GM19351 (cell line): ENCODE data around the gene FMO4.
"Not testable (repeated sequence)": the region's sequence is repeated elsewhere in the genome, so short reads cannot be mapped to it uniquely, and the experiment has no call there.

Source experiments
- ATAC-seq: cut with Tn5 transposase; IDR thresholded peaks from one replicate; pipeline ENCODE4 v1.9.1; 2021; ENCODE audit warnings: mild to moderate bottlenecking, moderate library complexity; ENCODE audit not compliant: unreplicated experiment

The FMO4 gene

DNA sequence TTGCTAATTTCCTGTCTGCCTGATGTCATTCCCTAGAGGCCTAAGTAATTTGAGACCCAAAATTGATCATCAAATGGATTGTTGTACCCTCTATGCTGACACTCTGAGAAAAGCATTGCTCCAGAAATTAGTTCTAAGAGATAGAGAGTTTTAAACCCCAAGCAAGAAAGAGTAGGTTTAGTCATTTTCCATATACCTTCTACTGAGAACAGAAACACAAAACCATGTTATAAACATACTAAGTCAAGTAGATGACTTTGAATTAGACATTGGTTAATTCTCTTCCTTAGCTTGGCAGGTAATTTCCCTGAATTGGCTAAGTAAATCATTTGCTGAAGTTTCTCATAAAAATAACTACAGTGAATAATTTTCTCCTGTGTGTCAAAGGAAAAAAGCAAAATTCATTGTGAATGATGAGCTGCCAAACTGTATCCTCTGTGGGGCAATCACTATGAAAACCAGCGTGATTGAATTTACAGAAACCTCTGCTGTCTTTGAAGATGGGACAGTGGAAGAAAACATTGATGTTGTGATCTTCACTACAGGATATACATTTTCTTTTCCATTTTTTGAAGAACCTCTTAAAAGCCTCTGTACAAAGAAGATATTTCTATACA, 20.1 kb downstream of the FMO4 start:
- ATAC-seq, result no peak

DNA sequence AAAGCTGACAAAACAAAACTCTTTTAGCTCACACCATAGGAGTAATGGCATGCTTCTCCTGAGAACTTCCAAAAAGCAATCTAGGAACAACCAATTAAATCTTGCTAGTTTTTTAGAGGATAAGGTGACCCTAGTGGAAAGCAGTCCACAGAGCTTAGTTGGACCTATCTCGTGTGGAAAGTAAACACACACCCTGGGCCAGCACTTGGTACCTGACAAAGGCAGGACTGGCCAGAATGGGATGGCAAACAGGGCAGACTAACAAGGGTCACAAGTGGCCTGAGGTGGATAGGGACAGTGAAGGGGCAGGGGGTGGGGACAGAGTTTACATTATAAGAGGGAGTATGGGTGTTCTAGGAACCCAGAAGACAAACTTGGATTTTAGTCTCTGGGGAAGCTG, 22.0 kb downstream of the FMO4 start:
- ATAC-seq, result no peak

DNA sequence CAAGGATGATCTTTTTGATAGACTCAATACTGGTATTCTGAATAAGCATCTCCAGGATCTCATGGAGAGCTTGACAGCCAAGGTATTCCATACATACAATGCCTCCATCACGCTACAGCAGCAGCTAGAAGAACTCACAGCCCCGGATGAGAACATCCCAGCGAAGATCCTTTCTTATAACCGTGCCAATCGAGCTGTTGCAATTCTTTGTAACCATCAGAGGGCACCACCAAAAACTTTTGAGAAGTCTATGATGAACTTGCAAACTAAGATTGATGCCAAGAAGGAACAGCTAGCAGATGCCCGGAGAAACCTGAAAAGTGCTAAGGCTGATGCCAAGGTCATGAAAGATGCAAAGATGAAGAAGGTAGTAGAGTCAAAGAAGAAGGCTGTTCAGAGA, 25.4 kb downstream of the FMO4 start:
- ATAC-seq, result not testable (repeated sequence)

DNA sequence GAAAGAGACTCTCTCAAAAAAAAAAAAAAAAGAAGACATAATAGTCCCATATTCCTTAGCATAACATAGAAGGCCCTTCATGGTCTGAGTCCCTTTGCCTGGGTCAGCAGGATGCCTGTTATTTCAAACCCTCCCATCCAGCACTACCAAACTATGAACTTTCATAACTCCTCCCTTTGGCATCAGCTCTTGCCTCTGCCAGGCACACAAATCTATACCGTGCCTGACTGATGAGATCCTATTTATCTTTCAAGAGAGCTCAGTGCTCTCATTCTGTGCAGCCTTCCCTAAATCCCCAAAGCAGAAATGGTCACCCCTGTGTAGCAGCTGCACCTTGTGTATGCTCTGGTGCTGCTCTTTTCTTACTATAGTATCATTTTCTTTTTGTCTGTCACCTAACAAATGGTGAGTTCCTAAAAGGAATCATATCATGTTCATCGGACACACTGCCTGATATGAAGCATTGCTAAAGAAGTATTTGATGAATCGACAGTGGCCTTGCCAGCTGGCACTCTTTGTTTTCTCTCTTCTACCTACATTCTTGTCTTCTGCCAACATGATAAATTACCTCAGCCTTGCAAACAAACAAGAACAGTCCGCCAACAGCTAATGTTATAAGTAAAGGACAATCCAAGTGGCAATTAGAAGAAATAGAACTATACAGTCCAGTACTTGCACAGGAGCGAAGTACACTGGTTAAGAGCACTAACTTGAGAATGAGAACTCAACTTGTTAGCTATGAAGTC, 29.9 kb downstream of the FMO4 start:
- ATAC-seq, result no peak

DNA sequence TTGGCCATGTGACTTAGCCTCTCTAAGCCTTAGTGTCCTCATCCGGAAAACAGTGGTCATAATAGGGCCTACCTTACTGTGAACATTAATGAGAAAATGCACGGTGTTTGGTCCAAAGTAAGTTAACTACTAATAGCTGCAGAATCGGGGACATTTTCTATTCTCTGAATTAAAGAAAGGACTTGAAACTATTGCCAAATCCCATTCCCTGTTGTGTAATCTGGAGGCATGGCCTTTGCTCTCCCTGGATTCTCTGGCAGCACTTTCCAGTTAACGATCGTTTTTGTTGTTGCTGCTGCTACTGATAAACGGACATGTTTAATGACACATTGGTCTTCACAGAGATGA, 30.5 kb downstream of the FMO4 start:
- ATAC-seq, result no peak

DNA sequence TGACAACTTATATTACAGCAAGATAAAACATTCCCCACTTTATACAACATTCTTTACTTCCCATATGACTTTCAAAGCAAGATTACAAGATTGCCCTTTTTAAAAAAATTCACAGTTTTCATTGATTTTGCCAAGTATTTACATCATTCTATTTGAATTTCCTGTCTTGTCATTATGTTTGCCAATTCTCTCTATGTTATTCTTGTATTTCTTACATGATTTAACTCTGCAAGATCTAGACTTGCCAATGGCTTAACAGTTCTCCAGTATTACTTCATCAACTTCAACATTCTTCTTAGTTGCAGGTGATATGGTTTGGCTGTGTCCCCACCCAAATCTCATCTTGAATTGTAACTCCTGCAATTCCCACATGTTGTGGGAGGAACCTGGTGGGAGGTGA, 31.6 kb downstream of the FMO4 start:
- no peak for ATAC-seq

DNA sequence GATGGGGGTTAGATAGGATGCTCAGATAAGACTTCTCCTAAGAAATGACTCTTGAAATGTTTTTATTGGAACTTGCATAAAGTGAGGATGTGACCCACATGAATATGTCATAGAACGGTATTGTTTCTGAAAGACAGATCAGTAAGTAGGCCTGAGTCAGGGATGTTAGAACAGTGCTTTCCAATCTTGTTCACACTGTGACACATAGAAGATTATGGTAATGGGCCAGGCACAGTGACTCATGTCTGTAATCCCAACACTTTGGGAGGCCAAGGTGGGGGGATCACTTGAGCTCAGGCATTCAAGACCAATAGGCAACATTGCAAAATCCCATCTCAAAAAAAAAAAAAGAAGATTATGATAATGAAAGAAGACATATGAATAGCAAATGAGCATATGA, 32.9 kb downstream of the FMO4 start:
- ATAC-seq, result no peak

DNA sequence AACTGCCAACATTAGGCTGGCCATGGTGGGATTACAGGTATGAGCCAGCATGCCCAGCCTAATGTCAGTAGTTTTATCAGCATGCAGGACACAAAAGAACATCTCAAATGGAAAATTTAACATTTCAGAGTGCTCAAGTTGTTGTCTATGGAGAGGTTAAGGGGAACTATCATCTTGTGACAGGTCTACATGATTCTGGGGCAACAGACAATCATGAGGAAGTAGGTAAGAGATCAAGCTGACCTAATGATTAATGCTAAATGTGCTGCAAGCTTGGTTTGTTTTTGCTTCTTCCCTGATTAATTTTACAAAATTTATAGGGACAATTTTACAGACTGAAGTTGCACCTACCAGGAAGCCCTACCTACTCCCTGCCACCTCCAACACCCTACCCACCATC, 36.6 kb downstream of the FMO4 start:
- no peak for ATAC-seq

DNA sequence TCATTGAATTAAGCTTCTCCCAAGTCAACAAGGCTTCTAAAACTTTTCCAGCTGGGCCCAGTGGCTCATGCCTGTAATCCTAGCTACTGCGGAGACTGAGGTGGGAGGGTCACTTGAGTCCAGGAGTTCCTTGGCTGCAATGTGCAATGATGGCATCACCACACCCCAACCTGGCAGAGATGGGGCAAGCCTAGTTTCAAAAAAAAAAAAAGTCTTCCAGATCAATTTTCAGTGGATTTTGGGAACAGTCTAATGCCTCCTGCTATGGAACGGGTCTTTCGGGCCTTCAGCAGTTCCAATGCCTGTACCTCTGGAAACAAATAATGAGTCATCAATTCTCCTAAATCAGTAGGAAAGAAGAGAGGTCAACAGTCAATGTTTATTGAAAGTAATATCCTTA, 38.0 kb downstream of the FMO4 start:
- no peak for ATAC-seq

DNA sequence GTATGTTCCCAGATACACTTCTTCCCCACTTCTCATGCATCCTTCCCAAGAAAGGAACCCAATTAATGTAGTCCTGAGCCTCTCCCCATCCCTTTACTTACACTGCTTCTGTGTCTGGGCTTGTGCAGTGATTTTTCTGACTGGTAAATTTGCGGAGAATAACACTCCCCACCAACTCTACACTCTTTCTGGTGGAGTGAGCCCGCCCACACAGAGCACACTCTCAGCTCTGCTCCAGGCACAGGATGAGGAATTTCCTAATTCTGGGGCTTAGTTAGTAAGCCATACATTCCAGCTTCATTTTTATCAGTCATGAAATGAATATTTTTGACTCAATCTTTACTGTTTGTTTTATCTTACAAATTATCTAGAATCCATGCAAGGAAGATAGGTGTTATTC, 38.6 kb downstream of the FMO4 start:
- no peak for ATAC-seq

DNA sequence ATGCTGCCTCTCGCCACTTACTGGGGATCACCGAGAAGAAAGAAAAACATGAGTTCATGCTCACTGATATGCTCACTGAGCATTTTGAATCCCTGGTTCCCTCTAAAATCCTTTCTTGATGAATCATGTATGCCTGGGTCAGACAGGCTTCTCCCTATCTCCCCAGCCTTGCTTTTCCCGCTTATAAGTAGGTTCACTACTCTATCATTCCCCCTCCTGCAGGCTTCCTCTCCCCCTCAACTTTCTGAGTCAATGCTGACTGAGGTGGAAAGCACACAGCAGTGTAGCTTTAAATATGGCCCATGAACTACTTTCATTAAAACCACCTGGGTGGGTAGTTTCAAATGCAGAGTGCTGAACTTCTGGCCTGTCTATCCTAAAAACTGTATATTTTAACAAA, 41.7 kb downstream of the FMO4 start:
- no peak for ATAC-seq

DNA sequence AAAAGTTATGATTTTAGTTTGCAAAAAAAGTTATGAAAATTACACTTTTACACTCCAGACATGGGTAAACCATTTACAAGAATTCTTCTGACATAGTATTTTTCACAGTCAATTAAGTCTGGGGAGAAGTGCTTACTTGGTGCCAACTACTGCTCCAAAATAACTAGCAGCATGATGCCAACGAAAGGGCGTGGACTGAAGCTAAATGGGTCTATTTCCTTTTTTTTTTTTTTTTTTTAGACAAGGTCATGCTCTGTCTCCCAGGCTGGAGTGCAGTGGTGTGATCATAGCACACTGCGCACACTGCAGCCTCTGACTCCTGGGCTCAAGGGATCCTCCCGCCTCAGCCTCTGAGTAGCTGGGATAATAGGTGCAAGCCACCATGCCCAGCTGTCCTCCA, 43.2 kb downstream of the FMO4 start:
- no peak for ATAC-seq

DNA sequence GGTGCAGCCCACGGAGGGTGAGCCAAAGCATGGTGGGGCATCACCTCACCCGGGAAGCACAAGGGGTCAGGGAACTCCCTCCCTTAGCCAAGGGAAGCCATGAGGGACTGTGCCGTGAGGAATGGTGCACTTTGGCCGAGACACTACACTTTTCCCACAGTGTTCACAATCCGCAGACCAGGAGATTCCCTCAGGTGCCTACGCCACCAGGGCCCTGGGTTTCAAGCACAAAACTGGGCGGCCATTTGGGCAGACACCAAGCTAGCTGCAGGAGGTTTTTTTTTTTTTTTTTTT, 45.3 kb downstream of the FMO4 start:
- ATAC-seq, result not testable (repeated sequence)

DNA sequence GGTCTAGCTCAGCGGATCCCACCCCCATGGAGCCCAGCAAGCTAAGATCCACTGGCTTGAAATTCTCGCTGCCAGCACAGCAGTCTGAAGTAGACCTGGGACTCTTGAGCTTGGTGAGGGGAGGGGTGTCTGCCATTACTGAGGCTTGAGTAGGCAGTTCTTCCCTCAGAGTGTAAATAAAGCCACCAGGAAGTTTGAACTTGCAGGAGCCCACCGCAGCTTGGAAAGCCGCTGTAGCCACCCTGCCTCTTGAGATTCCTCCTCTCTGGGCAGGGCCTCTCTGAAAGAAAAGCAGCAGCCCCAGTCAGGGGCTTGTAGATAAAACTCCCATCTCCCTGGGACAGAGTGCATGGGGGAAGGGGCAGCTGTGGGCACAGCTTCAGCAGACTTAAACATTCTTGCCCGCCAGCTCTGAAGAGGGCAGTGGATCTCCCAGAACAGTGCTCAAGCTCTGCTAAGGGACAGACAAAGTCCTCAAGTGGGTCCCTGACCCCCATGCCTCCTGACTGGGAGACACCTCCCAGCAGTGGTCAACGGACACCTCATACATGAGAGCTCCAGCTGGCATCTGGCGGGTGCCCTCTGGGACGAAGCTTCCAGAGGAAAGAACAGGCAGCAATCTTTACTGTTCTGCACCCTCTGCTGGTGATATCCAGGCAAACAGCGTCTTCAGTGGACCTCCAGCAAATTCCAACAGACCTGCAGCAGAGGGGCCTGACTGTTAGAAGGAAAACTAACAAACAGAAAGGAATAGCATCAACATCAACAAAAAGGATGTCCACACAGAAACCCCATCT, 45.9 kb downstream of the FMO4 start:
- ATAC-seq, result not testable (repeated sequence)

DNA sequence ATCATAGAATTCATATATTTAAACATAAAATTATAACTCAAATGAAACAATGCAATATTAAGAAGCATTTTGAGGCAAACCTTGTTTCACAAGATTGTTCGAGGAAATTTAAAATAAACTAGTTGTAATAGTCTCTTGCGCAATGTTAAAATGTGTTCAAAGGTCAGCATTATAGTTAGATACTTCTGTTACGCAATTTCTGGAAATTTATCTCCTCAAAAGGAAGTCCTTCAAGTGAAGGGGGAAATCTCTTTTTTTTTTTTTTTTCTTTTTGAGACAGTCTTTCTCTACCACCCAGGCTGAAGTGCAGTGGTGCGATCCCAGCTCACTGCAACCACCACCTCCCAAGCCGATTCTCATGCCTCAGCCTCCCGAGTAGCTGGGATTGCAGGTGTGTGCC, 52.1 kb downstream of the FMO4 start:
- ATAC-seq, result no peak

DNA sequence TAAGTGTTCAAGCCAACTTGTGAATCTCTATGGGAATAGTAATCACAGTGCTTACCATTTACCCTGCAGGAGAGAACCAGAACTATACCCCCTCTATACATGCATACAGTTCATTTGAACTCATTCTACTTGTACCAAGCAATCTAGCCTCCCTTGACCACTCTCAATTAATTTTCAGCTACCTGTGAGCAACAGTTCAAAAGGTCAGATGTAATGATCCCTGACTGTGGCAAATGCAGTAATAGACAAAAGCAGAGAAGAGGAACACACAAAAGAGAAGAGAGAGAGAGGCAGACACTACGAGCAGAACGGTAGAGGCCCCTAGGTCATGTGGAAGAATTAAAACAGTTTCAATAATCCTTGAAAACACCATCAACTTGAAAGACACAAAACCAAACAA, 52.8 kb downstream of the FMO4 start:
- ATAC-seq, result no peak

DNA sequence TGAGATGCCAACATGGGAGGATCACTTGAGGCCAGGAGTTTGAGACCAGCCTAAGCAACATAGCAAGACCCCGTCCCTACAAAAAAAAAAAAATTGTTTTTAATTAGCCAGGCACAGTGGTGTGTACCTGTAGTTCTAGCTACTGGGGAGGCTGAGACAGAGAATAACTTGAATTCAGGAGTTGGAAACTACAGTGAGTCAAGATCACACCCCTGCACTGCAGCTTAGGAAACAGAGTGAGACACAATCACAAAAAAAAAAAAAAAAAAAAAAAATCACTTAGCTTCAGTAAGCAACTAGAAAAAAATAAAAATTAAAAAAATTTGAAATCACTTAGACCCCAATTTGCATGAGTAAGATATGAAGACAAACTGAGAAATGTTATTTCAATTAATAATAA, 53.5 kb downstream of the FMO4 start:
- no peak for ATAC-seq

DNA sequence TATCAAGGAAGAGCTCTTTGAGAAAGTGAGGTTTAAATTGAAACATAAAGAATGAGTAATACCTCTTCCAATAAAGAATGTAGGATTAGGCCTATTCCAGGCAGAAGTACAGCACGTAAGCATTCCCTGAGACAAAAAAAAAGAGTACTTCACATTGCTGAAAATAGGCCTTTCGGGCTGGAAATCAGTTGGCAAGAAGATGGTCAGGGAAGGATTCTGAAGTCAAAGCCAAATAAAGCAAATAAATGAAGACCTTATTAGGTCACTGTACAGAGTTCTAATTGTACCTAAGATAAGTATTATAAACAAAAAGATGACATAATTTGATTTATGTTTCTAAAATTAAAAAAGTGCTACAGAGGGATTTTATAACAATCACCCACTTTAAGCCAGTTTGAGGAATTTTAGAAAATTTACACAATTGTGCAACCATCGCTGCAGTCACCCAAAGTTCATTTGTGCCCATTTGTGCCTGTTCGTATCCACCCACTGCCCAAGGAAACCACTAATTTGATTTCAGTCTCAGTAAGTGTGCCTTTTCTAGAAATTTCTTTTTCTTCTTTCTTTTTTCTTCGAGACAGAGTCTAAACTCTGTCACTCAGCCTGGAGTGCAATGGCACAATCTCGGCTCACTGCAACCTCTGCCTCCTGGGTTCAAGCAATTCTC, 58.6 kb downstream of the FMO4 start:
- no peak for ATAC-seq

DNA sequence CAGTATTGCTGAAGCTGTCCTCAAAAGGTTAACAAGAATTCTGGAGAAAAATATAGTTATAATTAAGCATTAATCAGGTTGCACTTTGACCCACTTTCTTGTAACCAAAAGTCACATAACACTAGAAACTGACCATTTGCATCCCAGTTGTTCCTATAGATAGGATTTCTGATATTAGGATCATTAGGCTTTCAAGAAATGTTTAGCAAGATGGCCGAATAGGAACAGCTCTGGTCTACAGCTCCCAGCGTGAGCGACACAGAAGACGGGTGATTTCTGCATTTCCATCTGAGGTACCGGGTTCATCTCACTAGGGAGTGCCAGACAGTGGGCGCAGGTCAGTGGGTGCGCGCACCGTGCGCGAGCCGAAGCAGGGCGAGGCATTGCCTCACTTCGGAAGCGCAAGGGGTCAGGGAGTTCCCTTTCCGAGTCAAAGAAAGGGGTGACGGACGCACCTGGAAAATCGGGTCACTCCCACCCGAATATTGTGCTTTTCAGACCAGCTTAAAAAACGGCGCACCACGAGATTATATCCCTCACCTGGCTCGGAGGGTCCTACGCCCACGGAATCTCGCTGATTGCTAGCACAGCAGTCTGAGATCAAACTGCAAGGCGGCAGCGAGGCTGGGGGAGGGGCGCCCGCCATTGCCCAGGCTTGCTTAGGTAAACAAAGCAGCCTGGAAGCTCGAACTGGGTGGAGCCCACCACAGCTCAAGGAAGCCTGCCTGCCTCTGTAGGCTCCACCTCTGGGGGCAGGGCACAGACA, 59.6 kb downstream of the FMO4 start:
- ATAC-seq, result not testable (repeated sequence)

DNA sequence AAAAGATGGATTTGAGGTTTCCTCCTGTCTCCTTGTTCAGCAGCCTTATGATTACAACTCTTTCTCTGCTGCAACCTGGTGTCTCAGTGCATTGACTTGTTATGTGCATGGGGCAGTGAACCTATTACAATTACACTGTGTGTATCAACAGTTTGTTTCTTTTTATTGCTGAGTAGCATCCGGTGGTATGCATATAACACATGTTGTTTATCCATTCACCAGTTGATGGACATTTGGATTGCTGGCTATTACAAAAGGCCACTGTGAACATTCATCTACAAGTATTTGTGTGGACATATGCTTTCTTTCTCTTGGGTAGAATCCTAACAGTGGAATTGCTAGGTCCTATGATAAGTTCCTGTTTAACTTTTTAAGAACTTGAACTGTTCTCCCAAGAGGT, 65.9 kb downstream of the FMO4 start:
- no peak for ATAC-seq

DNA sequence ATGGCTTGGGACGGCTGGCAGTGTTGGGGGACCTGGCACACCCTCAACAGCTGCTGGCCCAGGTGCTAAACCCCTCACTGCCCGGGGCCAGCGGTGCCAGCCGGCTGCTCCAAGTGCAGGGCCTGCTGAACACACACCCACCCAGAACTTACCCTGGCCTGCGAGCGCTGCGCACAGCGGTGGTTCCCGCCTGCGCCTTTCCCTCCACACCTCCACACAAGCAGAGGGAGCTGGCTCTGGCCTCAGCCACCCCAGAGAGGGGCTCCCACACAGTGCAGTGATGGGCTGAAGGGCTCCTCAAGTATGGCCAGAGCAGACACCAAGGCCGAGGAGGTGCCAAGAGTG, 67.9 kb downstream of the FMO4 start:
- ATAC-seq, result no peak
